Ureter (tissue), 1 donor: ENCODE data around the gene RBBP8. TPM values are rescaled to one million over a fixed set of nuclear protein-coding genes. Genes with fewer than 3 reads are reported as not detected.
"Not testable (repeated sequence)": the region's sequence is repeated elsewhere in the genome, so short reads cannot be mapped to it uniquely, and the experiment has no call there.

Experiments used
- DNase-seq: peaks from one replicate; pipeline ENCODE4 v3.0.0-alpha.2; 2020; ENCODE audit warnings: low spot score
- total RNA-seq: library from RNA; stranded (reverse); gene quantifications from one replicate; pipeline ENCODE4 v1.2.4, GENCODE V29; 2023
- donor health status: DM: yes; HTN: yes; CAD: no.

RBBP8 gene
- 93.0 TPM for total RNA-seq

DNA sequence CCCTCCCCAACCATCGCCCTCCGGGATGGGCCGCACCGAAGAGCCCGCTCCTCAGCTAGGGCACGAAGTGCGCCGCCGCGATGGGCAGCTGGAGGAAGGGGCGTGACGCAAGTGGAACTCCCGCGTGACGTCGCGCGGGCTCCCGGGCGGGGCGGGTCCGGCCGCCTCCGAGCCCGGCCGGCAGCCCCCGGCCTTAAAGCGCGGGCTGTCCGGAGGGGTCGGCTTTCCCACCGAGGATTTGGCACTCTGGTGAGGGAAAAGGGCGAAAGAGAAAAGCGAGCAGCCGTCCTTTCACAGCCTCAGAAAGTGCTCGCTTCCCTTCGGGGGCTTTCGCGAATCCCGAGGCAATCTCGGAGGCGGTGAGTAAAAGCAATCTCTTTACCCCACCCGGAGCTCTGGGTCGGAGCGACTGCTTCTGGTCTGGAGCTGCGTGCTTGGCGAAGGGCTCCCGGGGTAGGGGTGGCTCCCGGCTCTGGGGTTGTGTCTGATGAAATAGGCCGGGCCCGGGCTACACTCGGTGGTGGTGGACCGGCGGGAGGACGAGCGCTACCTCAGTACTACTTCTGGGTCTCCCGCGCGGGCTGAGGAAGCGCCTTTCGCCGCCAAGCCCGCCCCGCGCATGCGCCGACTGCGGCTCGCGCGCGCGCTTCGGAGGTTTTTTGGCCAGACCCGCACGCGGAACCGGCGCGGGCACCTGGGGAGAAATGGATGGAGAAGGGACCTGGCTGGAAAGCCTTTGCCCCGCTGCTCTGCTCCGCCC is at the start of gene RBBP8:
Gene RBBP8, plus strand, starts transcription at position 123 of the 760 bp plus-strand sequence. CDS start 3,524 bp downstream, outside the sequence.
- peak; percentile 80 for DNase-seq

DNA sequence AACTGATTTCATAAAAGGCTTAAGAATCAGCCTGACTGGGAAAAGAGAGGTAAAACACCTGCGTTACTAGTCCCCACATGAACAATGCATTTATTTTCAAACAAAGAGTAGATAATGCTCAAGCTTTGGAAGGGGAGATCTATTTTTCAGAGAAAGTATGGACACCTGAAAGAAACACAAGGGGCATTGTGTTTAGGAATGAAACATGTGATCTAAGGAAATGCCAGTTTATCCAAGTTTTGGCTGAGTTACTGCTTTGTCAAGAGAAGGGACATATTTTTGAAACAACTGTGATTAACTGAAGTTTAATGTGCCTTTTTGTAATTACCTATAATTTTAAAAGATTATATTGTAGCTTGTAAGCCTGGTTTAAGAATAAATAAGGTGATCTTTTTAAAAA is 49.3 kb upstream of the RBBP8 start:
- no peak for DNase-seq

DNA sequence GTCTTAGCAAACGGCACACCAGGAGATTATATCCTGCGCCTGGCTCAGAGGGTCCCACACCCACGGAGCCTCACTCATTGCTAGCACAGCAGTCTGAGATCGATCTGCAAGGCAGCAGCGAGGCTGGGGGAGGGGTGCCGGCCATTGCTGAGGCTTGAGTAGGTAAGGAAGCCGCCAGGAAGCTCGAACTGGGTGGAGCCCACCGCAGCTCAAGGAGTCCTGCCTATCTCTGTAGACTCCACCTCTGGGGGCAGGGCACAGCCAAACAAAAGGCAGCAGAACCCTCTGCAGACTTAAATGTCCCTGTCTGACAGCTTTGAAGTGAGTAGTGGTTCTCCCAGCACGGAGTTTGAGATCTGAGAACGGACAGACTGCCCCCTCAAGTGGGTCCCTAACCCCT is 47.4 kb upstream of the RBBP8 start:
- DNase-seq = not testable (repeated sequence)

DNA sequence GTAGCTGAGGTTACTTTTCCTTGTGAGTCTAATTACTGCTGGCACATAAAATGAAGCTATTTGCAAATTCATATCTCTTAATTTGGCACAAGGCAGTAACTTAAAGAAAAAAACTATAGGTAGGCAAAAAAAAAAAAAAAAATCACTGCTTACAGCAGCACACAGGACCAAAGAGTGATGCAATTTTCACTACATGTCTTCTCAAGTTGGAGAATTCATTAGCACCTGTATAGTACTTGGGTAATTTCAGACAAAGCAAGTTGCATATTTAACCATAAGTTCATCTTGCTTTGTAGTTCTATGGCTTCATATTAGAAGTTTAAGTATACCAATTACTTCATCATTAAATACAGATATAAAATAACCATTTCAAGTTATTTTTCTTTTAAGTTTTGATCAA is 33.7 kb upstream of the RBBP8 start:
- no peak for DNase-seq

DNA sequence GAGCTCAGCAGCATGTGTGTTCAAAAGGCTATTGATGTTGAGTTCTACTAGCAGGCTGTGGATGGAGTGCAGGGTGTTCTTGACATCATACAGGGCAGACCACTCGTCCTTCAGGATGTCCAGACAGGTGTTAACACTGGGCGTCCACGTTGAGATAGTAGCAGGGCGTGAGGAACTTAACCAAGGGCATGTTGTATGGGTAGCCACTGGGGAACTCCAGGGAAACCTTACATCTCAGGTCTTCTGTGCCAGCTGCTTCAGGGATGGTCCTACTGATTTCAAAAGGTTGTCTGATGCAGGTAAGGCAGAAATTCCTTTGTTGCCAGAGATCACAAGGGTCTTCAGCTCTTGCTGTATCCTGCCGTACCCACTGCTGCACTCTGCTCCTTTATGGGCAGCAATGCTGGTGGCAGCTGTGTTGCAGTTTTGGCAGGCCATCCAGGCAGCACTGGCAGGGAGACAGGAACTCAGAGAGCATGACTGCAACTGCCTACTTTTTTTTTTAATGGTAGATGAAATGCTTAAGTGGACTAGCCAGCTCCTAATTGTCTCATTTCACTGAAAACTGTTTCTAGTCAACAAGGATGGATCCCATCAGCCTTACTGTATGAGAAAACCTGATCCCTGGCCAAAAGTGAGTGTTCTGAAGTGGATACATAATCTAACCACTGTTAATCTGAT is 32.4 kb upstream of the RBBP8 start:
- no peak for DNase-seq

DNA sequence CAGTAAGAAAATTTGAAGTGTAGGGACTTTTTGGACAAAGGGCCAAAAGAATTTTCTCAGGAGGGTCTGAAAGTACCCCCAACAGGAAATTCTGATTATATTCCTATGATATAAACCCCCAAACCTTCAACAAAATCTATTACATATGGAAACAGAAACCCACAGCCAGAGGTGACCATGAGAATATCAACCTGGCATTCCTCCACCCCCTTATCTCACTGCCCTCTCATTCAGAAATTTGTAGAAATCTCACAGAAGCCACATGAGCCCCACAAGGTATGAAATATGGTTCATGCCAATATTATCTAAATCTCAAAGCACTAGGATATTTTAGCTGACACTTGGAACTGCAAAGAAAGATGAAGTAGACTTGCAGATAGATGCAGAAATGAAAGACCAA is 31.0 kb upstream of the RBBP8 start:
- DNase-seq = no peak

DNA sequence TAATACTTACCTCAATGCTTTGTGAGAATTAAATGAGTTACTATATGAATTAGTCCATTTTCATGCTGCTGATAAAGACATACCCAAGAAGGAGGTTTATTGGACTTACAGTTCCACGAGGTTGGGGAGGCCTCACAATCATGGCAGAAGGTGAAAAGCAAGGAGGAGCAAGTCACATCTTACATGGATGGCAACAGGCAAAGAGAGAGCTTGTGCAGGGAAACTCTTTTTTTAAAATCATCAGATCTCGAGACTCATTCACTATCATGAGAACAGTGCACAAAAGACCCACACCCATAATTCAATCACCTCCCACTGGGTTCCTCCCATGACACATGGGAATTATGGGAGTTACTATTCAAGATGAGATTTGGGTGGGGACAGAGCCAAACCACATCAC is 29.9 kb upstream of the RBBP8 start:
- not testable (repeated sequence) for DNase-seq

DNA sequence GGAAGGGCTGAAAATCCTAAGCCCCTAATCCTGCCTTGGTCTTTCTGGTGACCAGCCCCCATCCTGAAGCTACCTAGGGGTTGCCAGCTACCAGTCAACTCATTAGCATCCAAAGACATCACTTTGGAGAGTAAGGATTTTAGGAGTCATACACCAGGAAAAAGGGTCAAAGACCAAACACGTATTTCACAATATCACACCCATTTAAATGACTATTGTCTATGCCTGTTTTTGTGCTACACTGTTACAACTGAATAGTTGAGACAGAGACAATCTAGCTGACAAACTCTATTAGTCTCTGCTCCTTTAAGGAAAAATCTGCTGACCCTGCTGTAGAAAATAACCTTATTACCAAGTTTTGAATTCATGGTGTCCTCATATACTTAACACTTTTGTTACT is 21.0 kb upstream of the RBBP8 start:
- DNase-seq = no peak

DNA sequence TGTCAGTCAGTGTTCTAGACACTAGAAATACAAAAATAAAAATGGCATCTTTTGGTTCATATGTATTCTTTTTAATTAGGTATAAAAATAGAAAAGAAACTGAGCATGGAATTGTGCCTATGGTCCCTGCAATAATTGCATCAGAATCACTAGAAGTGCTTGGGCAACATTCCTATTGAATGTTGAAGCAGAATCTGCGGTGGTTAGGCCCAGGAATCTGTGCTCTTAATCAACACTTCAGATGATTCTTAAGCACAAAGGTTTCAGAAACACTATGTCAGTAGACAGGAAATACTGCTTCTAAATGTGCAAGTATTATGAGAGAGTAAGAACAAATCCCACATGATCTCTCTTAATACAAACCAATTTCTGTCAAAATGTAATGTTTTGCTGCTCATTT is 20.3 kb upstream of the RBBP8 start:
- DNase-seq = no peak

DNA sequence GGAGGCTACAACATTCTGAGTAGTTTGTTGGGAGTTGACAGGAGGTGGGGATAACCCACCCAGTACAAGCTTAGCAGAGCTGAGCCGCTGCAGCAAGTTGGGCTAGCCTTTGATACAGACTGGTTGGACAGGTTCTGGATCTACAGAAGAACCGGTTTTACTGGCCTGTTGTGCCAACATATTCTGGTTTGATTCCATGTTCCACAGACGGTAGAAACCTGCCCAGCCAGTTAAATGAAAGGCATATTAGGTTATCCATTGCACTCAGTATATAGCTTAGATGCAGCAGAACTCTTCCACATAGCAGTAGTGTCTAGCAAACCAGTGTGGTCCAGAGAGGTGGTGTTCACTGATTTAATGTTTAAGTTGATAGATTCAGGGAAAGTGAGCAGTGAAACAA is 19.3 kb upstream of the RBBP8 start:
- peak; percentile 84 for DNase-seq

DNA sequence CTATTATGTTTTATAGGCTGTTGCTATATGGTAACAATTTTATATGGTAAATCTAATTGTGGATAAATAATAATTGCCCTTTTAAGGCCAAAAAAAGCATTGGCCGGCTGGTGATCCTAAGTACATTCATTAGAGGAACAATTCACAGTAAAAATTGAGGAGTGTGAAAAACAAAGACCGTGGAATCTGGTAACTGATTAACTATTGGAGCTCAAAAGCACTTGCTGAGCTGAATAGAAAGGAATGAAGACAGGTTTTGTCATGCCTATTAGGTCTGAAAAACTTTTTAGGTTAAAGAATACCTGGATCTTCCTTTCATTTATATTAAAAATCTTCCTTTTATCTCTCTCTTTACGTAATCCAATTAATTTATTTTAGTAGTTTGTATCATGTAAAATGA is 18.5 kb upstream of the RBBP8 start:
- DNase-seq = no peak

DNA sequence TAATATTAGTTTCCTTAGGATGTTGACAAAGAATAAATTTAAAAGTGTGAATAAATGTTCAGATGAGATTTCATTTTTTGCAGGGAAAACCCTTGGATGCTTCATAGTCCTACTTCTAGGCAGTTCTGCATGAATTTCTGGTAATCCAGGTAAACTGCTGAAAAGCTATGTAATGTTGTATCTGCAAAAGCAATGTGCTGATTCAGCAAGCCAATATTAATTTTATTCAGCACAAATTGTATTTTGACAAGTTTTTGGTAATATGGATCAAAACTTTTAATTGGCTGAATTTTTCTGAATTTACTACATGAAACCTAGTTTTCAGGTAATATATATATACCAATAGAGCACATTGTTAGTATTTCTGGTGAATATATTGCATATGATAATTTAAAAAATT is 17.8 kb upstream of the RBBP8 start:
- DNase-seq = no peak

DNA sequence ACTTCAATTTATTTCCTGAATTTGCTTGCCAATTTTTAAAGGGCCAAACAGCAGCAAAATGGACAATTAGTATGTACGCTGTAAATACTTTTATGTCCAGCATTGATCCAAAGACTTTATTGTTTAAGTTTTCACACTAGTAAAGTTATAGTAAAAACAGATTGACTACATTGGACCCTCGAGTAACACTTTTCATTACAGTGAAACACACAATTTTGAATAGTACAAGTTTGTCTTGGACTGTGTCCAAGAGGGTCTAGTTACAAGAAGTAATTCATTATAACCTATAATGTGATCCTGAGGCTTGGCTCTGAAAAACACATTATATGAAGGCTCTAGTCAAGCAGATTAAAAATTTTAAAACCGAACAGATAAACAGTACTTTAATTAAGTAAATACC is 11.4 kb upstream of the RBBP8 start:
- no peak for DNase-seq

DNA sequence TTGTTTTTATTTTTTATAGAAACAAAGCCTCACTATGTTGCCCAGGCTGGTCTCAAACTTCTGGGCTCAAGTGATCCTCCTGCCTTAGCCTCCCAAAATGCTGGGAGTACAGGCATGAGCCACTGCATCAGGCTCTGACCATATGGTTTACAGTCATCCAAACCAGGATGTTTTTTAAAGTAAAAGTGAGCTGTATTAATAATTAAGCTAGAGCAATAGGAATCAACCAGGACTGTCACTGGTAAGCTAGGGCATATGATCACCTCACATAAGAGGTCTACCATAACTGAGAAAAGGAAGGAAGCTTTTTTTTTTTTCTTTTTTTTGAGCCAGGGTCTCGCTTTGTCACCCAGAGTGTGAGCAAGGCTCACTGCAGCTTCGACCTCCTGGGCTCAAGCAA is 8.5 kb upstream of the RBBP8 start:
- no peak for DNase-seq

DNA sequence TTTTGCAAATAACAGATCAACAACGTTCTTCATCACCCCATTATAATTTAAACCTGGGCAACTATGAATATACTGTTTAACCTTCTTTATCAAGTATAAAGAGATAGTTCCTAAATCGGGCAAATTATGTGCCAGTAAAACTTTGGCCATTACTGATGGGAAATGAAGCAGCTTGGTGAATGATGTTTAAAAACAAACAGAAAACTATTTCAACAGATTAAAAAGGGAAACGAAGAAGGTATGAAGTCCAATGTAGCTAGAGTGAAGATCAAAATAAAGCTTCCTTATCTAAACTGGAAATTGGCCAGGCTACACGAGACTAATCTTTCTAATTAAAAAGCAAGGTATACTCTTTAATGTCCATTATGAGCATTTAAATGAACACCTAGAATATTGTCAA is 6.7 kb upstream of the RBBP8 start:
- no peak for DNase-seq

DNA sequence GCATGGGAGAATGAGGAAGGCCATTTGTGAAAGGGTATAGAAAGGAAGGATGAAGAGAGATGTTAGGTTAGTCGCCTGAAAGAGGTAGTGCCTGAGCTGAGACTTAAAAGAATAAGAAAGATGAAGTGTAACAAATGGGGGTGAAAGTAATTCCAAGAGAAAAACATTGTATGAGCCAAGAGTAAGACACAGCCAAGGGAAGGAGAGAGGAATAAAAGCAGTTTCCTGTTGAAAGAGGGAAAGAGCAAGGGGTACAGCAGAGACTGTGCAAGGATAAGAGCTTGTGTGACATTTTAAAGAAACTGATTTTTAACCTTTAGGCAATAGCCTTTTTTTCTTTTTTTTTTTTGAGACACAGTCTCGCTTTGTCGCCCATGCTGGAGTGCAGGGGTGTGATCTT is 4.8 kb upstream of the RBBP8 start:
- no peak for DNase-seq

DNA sequence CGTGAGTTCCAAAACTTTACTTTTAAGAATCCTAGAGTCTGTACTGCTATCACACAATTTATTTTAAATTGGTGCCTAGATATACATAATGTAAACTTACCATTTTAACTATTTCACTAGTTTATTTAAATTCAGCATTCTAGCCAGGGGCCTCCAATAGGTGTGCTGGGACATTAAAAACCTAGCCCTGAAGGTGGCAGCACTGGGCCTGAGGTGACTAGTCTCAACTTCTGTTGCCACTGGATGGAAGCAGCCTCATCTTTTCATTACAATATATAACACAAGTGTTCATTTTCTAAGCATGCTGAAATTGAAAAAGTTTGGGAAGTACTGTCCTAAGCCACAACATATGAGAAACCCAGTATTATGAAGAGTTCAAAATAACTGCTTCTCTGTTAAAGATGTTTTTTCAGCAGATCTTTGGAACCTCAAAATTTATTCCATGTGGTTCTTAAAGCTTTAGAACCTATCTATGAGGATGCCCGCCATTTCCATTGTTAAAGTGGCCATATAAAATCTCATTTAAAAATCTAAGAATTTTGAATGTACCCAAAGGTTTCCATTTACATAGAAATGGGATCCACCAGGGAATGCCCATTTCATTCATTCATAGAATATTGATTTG is 2.9 kb upstream of the RBBP8 start:
- DNase-seq = peak; percentile 81

DNA sequence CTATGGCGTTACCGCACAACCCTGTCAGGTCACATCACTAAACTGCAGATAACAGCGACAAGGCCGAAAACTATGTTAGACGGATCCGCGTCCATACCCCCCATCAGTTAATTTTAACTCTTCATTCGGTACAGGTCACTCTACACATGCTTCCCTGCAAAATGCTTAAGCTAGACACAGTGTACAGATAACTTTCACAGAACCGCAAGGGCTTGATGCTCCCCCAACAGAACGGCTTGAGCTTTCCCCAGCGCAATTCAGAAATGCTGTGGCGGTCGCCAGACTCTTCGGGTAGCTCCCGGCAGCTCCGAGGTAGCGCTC is 283 bp upstream of the RBBP8 start:
- DNase-seq = no peak

DNA sequence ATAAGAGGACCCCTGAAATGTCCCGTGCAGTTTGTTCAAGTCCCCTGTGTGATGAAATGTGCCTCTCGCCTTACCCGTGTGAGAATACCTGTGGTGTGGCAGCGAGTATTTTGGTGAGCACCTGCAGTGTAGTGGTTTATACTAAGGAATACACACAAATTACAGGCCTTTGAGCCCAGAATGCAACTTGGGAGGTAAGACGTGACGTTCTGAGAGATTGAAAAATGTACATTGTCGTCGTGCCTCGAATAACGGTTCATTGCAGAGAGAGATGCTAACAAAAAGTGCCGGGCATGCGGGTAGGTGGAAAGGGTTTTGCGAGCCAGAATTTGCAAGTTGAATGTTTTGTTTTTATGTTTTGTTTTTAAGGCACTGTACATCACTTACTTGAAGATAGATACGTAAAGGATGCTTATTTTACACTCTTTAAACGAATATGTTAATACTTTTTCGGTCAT is 867 bp downstream of the RBBP8 start:
- no peak for DNase-seq

DNA sequence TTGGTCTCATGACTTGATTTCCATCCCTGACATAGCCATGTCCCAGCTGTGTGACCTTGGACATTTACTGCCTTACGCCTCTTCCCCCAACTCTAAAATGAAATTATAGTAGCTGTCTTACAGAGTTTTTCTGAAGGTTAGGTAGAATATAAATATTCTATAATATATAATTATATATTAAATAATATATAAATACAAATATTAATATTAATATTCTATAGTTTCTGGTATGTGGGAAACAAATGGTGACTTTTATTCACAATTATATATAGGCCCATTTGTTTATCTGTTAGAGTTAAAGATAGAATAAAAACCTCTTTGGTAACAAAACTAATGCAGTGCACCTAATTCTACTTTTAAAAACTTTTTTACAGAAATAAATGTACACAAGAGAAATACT is 1.7 kb downstream of the RBBP8 start:
- no peak for DNase-seq

DNA sequence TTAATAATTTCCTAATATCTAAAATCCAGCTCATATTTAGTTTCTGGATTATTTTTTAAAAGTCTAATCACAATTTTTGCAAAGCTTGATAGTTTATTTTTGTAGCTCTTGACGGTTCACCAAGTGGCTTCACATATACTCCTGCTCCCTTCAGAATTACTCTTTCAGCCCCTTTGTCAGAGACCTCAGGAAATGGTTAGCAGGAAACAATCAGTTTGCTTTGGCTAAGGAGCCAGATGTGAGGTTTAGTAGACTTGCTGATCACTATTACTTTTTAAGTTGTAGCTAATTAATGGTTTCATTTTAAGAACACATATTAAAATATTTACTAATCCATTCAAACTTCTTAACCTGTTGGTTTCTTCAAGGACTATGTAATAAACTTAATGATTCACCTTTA is 2.3 kb downstream of the RBBP8 start:
- no peak for DNase-seq

DNA sequence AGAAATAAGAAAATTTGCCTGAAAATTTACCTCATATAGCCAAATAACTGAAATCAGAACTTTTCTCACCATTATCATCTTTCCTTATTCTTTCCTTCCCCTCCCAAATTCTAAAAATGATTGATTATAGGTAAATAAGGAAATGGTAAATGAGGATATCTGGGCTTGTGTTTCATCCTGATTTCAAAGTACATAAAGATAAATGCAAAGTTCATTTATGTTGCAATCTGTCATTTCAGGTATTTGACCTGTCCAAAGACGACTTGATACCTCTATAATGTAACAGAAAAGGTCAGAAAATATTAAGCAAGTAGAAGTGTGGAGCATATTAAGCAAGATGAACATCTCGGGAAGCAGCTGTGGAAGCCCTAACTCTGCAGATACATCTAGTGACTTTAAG is 3.4 kb downstream of the RBBP8 start:
- no peak for DNase-seq

DNA sequence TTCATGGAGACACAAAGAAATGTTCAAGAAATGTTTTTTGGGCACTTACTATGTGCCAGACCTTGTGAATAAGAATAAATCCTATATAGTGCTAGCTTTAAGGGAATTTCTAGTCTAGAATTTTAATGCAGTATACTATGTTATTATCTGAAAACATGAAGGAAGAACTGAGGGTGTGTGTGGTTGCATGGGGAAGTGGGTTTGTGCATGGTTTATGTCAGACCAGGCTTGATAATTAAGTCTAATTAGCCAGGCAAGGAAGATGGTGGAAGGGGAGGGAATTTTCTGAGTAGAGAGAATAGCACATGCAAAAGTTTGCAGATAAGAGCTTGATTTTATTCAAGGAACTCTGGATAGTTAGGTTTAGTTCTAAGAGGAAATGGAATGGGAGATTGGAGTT is 6.5 kb downstream of the RBBP8 start:
- DNase-seq = no peak
